IMR-90 (cell line): ENCODE data around the gene ENDOD1. TPM values are rescaled to one million over a fixed set of nuclear protein-coding genes. Genes with fewer than 3 reads are reported as not detected.

ENCODE experiments used
- ATAC-seq: fragments of 200-7000 bp; cut with Tn5 transposase; 2 replicates; pipeline ENCODE4 v1.9.1; 2020; ENCODE audit warnings: low read depth, mild to moderate bottlenecking, moderate library complexity
- BruUV-seq: library from RNA; stranded (reverse); fragments of 400-500 nt; replicated peaks from 2 replicates; lab custom pipeline; 2021; lab: Mats Ljungman, UMichigan
- CTCF ChIA-PET: fragments of 300-600 bp; formaldehyde crosslinking; extraction: SDS; loops from one replicate; lab custom pipeline; 2021; ENCODE audit warnings: antibody characterized with exemption; lab: Yijun Ruan, JAX
- POLR2A ChIA-PET: fragments of 300-600 bp; sonication (Branson Sonifier 250); formaldehyde crosslinking; loops from one replicate; lab custom pipeline; 2022; ENCODE audit warnings: antibody characterized with exemption; ENCODE audit not compliant: unreplicated experiment; lab: Charles Lee
- DNase-seq: peaks from one replicate; pipeline ENCODE4 v3.0.0; 2013
- H2AFZ ChIP-seq: replicated peaks from 2 replicates; pipeline ENCODE3; 2013; ENCODE audit warnings: low read length, mild to moderate bottlenecking; ENCODE audit not compliant: poor library complexity
- H2AK5ac ChIP-seq: 2 replicates; pipeline ENCODE4 v1.6.1; 2013; ENCODE audit warnings: low read depth, low read length, inconsistent platforms
- H2AK9ac ChIP-seq: replicated peaks from 2 replicates; pipeline ENCODE3; 2013; ENCODE audit warnings: mild to moderate bottlenecking, low read depth, low read length, moderate library complexity; ENCODE audit not compliant: poor library complexity
- H2BK120ac ChIP-seq: 2 replicates; pipeline ENCODE4 v1.6.1; 2013; ENCODE audit warnings: low read depth, low read length, inconsistent platforms
- H2BK15ac ChIP-seq: 3 replicates; pipeline ENCODE4 v1.6.1; 2013; ENCODE audit warnings: low read depth, low read length, inconsistent platforms
- H2BK20ac ChIP-seq: 2 replicates; pipeline ENCODE4 v1.6.1; 2013; ENCODE audit warnings: low read depth, mild to moderate bottlenecking, inconsistent platforms, low read length, moderate library complexity
- H2BK5ac ChIP-seq: 2 replicates; pipeline ENCODE4 v1.6.1; 2013; ENCODE audit warnings: mild to moderate bottlenecking, low read depth, low read length, inconsistent platforms; ENCODE audit not compliant: poor library complexity, severe bottlenecking
- H3K14ac ChIP-seq: replicated peaks from 2 replicates; pipeline ENCODE4 v1.6.1; 2013; ENCODE audit warnings: low read depth, low read length, inconsistent platforms
- H3K18ac ChIP-seq: 2 replicates; pipeline ENCODE4 v1.6.1; 2013; ENCODE audit warnings: low read depth, low read length, control low read depth
- H3K23ac ChIP-seq: 2 replicates; pipeline ENCODE4 v1.6.1; 2013; ENCODE audit warnings: low read depth, low read length, inconsistent platforms
- H3K27ac ChIP-seq: 2 replicates; pipeline ENCODE4 v1.5.1; 2013; ENCODE audit warnings: mild to moderate bottlenecking, control low read depth, low read length; ENCODE audit not compliant: insufficient read depth
- H3K27me3 ChIP-seq: 2 replicates; pipeline ENCODE4 v1.6.1; 2013; ENCODE audit warnings: low read length; ENCODE audit not compliant: control insufficient read depth, insufficient read depth
- H3K36me3 ChIP-seq: 2 replicates; pipeline ENCODE4 v1.6.1; 2013; ENCODE audit warnings: low read length, mixed read lengths; ENCODE audit not compliant: control insufficient read depth, insufficient read depth
- H3K4ac ChIP-seq: 2 replicates; pipeline ENCODE4 v1.6.1; 2013; ENCODE audit warnings: low read depth, low read length, inconsistent platforms
- H3K4me1 ChIP-seq: 2 replicates; pipeline ENCODE4 v1.6.1; 2013; ENCODE audit warnings: low read length, mixed read lengths; ENCODE audit not compliant: control insufficient read depth, insufficient read depth
- H3K4me2 ChIP-seq: 2 replicates; pipeline ENCODE4 v1.6.1; 2013; ENCODE audit warnings: low read depth, mild to moderate bottlenecking, control low read depth, low read length, moderate library complexity
- H3K4me3 ChIP-seq: 2 replicates; pipeline ENCODE4 v1.5.1; 2013; ENCODE audit warnings: low read depth, mild to moderate bottlenecking, control low read depth, low read length, moderate library complexity; ENCODE audit not compliant: insufficient read depth
- H3K56ac ChIP-seq: 2 replicates; pipeline ENCODE4 v1.6.1; 2013; ENCODE audit warnings: low read length, inconsistent platforms; ENCODE audit not compliant: insufficient read depth; ENCODE audit errors: extremely low read depth
- H3K79me1 ChIP-seq, 2 experiments: 2 replicates each; pipeline ENCODE4 v1.6.1; 2013; ENCODE audit warnings: low read length in 2 of 2, inconsistent platforms in 1 of 2, low read depth in 1 of 2
- H3K9ac ChIP-seq: 2 replicates; pipeline ENCODE4 v1.6.1; 2013; ENCODE audit warnings: low read depth, low read length, control low read depth
- H3K9me1 ChIP-seq: 2 replicates; pipeline ENCODE4 v1.6.1; 2013; ENCODE audit warnings: low read length, inconsistent platforms; ENCODE audit not compliant: insufficient read depth
- H3K9me3 ChIP-seq: 2 replicates; pipeline ENCODE4 v1.6.1; 2013; ENCODE audit warnings: low read length; ENCODE audit not compliant: control insufficient read depth, insufficient read depth
- H4K20me1 ChIP-seq: 2 replicates; pipeline ENCODE4 v1.6.1; 2013; ENCODE audit warnings: low read length, inconsistent platforms; ENCODE audit not compliant: insufficient read depth
- H4K5ac ChIP-seq: 2 replicates; pipeline ENCODE4 v1.6.1; 2013; ENCODE audit warnings: mild to moderate bottlenecking, low read depth, low read length, control low read depth
- H4K8ac ChIP-seq, 2 experiments: 2 replicates each; pipeline ENCODE4 v1.6.1; 2013; ENCODE audit warnings: low read depth in 2 of 2, low read length in 2 of 2, control low read depth in 1 of 2, inconsistent platforms in 1 of 2
- H4K91ac ChIP-seq: 2 replicates; pipeline ENCODE4 v1.6.1; 2013; ENCODE audit warnings: low read depth, low read length, inconsistent platforms; ENCODE audit not compliant: insufficient read depth
- BHLHE40 ChIP-seq: fragments of 150-350 bp; IDR thresholded peaks from 2 replicates; pipeline ENCODE4 v1.6.1; 2016; ENCODE audit warnings: mild to moderate bottlenecking, low read depth, low read length
- CEBPB ChIP-seq: IDR thresholded peaks from 2 replicates; pipeline ENCODE4 v1.6.1; 2012; ENCODE audit warnings: low read depth, low read length, improper control_type of control experiment
- CHD1 ChIP-seq: IDR thresholded peaks from 2 replicates; pipeline ENCODE4 v1.6.1; 2012; ENCODE audit warnings: low read depth, low read length, improper control_type of control experiment
- CTCF ChIP-seq: conservative IDR thresholded peaks from 2 replicates; pipeline ENCODE4 v1.5.1; 2012; ENCODE audit warnings: mild to moderate bottlenecking, low read depth, low read length, improper control_type of control experiment
- ELK1 ChIP-seq: fragments of 150-350 bp; IDR thresholded peaks from 2 replicates; pipeline ENCODE4 v1.6.1; 2016; ENCODE audit warnings: low read depth, mild to moderate bottlenecking, low read length, moderate library complexity, borderline replicate concordance
- FOS ChIP-seq: fragments of 150-350 bp; IDR thresholded peaks from 2 replicates; pipeline ENCODE4 v1.6.1; 2016; ENCODE audit warnings: low read depth, low read length
- MAFK ChIP-seq: IDR thresholded peaks from 2 replicates; pipeline ENCODE4 v1.6.1; 2012; ENCODE audit warnings: low read depth, low read length, improper control_type of control experiment
- MXI1 ChIP-seq: IDR thresholded peaks from 2 replicates; pipeline ENCODE4 v1.6.1; 2012; ENCODE audit warnings: low read depth, mild to moderate bottlenecking, low read length, moderate library complexity, borderline replicate concordance
- NFE2L2 ChIP-seq: fragments of 150-350 bp; IDR thresholded peaks from 2 replicates; pipeline ENCODE4 v1.6.1; 2016; ENCODE audit warnings: low read depth, mild to moderate bottlenecking, low read length
- RAD21 ChIP-seq: IDR thresholded peaks from 2 replicates; pipeline ENCODE4 v1.6.1; 2012; ENCODE audit warnings: low read length, improper control_type of control experiment
- RFX5 ChIP-seq: IDR thresholded peaks from 2 replicates; pipeline ENCODE4 v1.8.0; 2012; ENCODE audit warnings: low read depth, mild to moderate bottlenecking, low read length, moderate library complexity
- USF2 ChIP-seq: fragments of 150-350 bp; IDR thresholded peaks from 2 replicates; pipeline ENCODE4 v1.6.1; 2017; ENCODE audit warnings: mild to moderate bottlenecking, antibody characterized with exemption, low read length, low read depth
- WGBS, 2 experiments: methylation state at CpG; one replicate each; pipeline versions ENCODE4 v1.1.5 to v1.1.7; 2013; ENCODE audit warnings: missing lambda C conversion rate in 2 of 2; ENCODE audit not compliant: insufficient read length in 1 of 2; ENCODE audit errors: extremely low coverage in 2 of 2; 5-methylcytosine and 5-hydroxymethylcytosine counted together
- dilution Hi-C: fragments of 300-500 bp; cut with HindIII; formaldehyde crosslinking; loops from one replicate; pipeline ENCODE4 v1.14.3; 2018; ENCODE audit warnings: low sequenced_read_pairs; ENCODE audit not compliant: unreplicated experiment
- in situ Hi-C: fragments of 300-500 bp; cut with MboI; formaldehyde crosslinking; loops from 3 replicates; pipeline ENCODE4 v1.14.3; 2019; ENCODE audit warnings: low sequenced_read_pairs, inconsistent platforms, mixed read lengths
- intact Hi-C: fragments of 100-400 bp; cut with micrococcal nuclease; formaldehyde crosslinking; loops from 2 replicates; pipeline ENCODE4 v1.10.0; 2022
- polyA plus RNA-seq, 3 experiments: library from polyadenylated mRNA; depleted of rRNA; stranded (reverse); fragments of >200 nt; gene quantifications; 2 replicates each; pipeline ENCODE4 v1.2.3, GENCODE V29; 2012; ENCODE audit warnings: low replicate concordance in 1 of 3
- total RNA-seq: library from RNA; depleted of rRNA; stranded (reverse); fragments of >200 nt; gene quantifications from 2 replicates; pipeline ENCODE4 v1.2.3, GENCODE V29; 2012

The ENDOD1 gene
- total and polyA plus RNA-seq, 2 of the 4 experiments (the other 2 are of a cell fraction) = 7.0 to 17.6 TPM

- Histone ChIP-seq H3K4me3 (no peak overlapping the region), H2AK5ac (no peak overlapping the region), H4K8ac (no peak overlapping the region), H3K27me3 (no peaks in the 10 kb centered on the region; the same call in 1 of the 2 replicates), H2BK15ac (no peak overlapping the region), H3K14ac (no peak overlapping the region), H3K36me3 (no peaks in the 10 kb centered on the region), H3K9me1 (no peaks in the 10 kb centered on the region; the same call in 1 of the 2 replicates), H4K91ac (no peak overlapping the region), H3K4ac (no peak overlapping the region), H2AK9ac (no peak overlapping the region), H2AFZ (no peak overlapping the region), H3K4me2 (no peak overlapping the region), H3K56ac (no peak overlapping the region), H3K27ac (no peak overlapping the region), H4K5ac (no peak overlapping the region), H4K20me1 (no peaks in the 10 kb centered on the region), H3K9ac (no peak overlapping the region), H2BK20ac (no peak overlapping the region), H3K9me3 (no peaks in the 10 kb centered on the region), H2BK5ac (no peak overlapping the region), H2BK120ac (no peak overlapping the region), H3K4me1 (peaks cover 2% of the 10 kb centered on the region), H3K18ac (no peak overlapping the region), H3K79me1 (no peaks in the 10 kb centered on the region), H3K23ac (no peak overlapping the region)
- ChIA-PET CTCF (no interaction called here), POLR2A (no interaction called here)
- BruUV-seq = no TSS peak
- intact Hi-C loops (loop anchor here (10.0 kb wide), 1 partner anchor 161 kb away; the partner anchor contains the start of genes CWC15 and KDM4D), in situ Hi-C loops (no loop called here), dilution Hi-C loops (no loop called here)
- whole genome bisulfite sequencing, 2 experiments = 100% methylated on average over 1 of the region's 2 CpGs; no CpG with 5 or more reads in 1 of the 2 experiments
- DNase-seq (no peak), ATAC-seq (no peak)
- TF ChIP-seq MAFK (no peak), MXI1 (no peak), BHLHE40 (no peak), CHD1 (no peak), RAD21 (no peak), CEBPB (no peak), CTCF (no peak), FOS (no peak), USF2 (no peak), NFE2L2 (no peak), RFX5 (no peak), ELK1 (no peak)
Measured at GRCh38 chr11:95135880-95136279, 46.2 kb downstream of the ENDOD1 start.
